Osteoblast (primary cell): Measurements from ENCODE around the gene CLDN15. TPM values are rescaled to one million over a fixed set of nuclear protein-coding genes. Genes with fewer than 3 reads are reported as not detected.

Experiments used
- DNase-seq: peaks from one replicate; pipeline ENCODE4 v3.0.0; 2011; ENCODE audit warnings: low spot score, mixed read lengths; ENCODE audit not compliant: insufficient read length; ENCODE audit errors: missing footprints
- H2AFZ ChIP-seq: 2 replicates; pipeline ENCODE4 v1.6.0; 2011; ENCODE audit warnings: mild to moderate bottlenecking, low read length
- H3K27ac ChIP-seq: 2 replicates; pipeline ENCODE4 v1.5.1; 2011; ENCODE audit warnings: mild to moderate bottlenecking, low read depth, low read length, moderate library complexity
- H3K27me3 ChIP-seq: 2 replicates; pipeline ENCODE4 v1.6.0; 2012; ENCODE audit warnings: mild to moderate bottlenecking, control low read depth, inconsistent platforms, low read length, moderate library complexity; ENCODE audit not compliant: insufficient read depth
- H3K36me3 ChIP-seq: 2 replicates; pipeline ENCODE4 v1.5.1; 2011; ENCODE audit warnings: mild to moderate bottlenecking, low read length, control low read depth, moderate library complexity; ENCODE audit not compliant: insufficient read depth
- H3K4me1 ChIP-seq: 2 replicates; pipeline ENCODE4 v1.5.1; 2011; ENCODE audit warnings: mild to moderate bottlenecking, low read length, control low read depth, moderate library complexity; ENCODE audit not compliant: insufficient read depth
- H3K4me2 ChIP-seq: 2 replicates; pipeline ENCODE4 v1.6.0; 2011; ENCODE audit warnings: mild to moderate bottlenecking, low read length; ENCODE audit not compliant: insufficient read depth
- H3K4me3 ChIP-seq: fragments of 200-600 bp; sonication (generic); 3 replicates; pipeline ENCODE4 v1.5.1; 2012; ENCODE audit warnings: mild to moderate bottlenecking, low read length, inconsistent platforms; ENCODE audit not compliant: insufficient read depth
- H3K79me2 ChIP-seq: 2 replicates; pipeline ENCODE4 v1.6.0; 2012; ENCODE audit warnings: mild to moderate bottlenecking, low read length, control low read depth, inconsistent platforms; ENCODE audit not compliant: insufficient read depth
- H3K9me3 ChIP-seq: 2 replicates; pipeline ENCODE4 v1.5.1; 2011; ENCODE audit warnings: low read depth, low read length, control low read depth
- H4K20me1 ChIP-seq: 2 replicates; pipeline ENCODE4 v1.6.0; 2012; ENCODE audit warnings: mild to moderate bottlenecking, low read length, control low read depth; ENCODE audit not compliant: insufficient read depth
- CTCF ChIP-seq: IDR thresholded peaks from 2 replicates; pipeline ENCODE4 v1.5.1; 2011; ENCODE audit warnings: mild to moderate bottlenecking, low read depth, low read length, moderate library complexity; ENCODE audit errors: extremely low read depth
- total RNA-seq: library from RNA; depleted of rRNA; stranded (reverse); fragments of >200 nt; gene quantifications from 2 replicates; pipeline ENCODE4 v1.2.3, GENCODE V29; 2012

The CLDN15 gene
- total RNA-seq, 1 donor = 3.3 TPM

DNA sequence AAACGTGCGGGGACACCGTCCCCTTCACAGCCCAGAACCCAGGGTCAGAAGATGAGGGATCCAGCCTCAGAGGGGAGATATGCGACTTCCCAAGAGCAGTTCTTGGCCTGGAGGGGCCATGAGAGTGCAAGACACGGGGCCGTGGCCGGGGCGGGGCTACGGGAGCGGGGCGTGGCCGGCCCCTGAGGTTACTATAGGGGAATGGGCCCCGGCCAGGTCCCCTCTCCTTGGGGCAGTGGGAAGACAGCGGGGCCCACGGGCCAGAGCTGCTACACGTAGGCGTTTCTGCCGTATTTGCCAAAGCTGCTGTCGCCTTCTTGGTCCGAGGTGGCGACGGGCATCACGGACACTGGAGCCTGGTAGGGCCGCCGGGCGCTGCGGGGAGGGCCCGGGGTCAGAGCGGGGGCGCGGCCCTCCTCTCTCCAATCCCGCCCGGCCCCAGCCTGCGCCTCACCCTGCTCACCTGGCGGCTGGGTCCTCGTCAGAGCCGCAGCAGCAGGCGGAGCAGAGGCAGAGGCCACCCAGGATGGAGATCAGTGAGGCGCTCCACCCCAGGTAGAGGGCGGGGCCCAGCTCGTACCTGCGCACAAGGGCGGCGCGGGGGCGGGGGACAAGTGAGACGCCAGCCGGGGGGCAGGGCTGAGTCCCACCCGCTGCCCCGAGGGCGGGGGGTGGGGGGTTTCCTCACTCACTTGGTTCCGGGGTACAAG is 5.3 kb downstream of the CLDN15 start:
- peak overlapping the region; percentile 22 for H3K4me3 ChIP-seq
- no peaks in the 10 kb centered on the region for H3K9me3 ChIP-seq
- H2AFZ ChIP-seq = no peak overlapping the region
- H3K36me3 ChIP-seq = peaks cover 13% of the 10 kb centered on the region
- peak; percentile 83 for DNase-seq
- H3K4me1 ChIP-seq = no peaks in the 10 kb centered on the region
- TF ChIP-seq CTCF = no peak
- no peaks in the 10 kb centered on the region for H3K27me3 ChIP-seq
- H3K27ac ChIP-seq = no peak overlapping the region
- peaks cover 7% of the 10 kb centered on the region for H4K20me1 ChIP-seq
- H3K79me2 ChIP-seq = no peaks in the 10 kb centered on the region
- H3K4me2 ChIP-seq = peak overlapping the region; percentile 48

DNA sequence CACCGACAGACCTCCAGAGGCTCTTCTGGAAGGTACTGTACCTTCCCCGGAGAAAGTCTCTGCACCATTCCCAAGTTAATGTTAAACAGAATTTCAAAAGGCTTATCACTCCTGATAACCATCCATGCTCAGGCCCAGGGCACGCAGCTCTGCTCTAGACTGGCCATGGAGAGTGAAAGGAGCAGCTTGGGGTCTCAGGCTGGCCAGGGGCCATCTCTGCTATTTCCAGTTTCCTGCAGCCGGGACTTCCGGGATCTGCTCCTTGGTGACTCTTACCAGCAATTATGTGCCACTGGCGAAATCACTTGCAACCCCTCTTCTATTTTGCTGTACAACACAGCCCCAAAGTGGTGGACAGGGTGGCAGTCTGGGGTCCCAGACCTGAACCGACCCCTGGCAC is 6.0 kb downstream of the CLDN15 start:
- Histone ChIP-seq H3K4me3 (no peak overlapping the region), H3K79me2 (no peaks in the 10 kb centered on the region), H3K27ac (no peak overlapping the region), H3K4me1 (no peaks in the 10 kb centered on the region), H2AFZ (no peak overlapping the region), H3K36me3 (peaks cover 17% of the 10 kb centered on the region), H3K27me3 (no peaks in the 10 kb centered on the region), H3K4me2 (no peak overlapping the region), H3K9me3 (no peaks in the 10 kb centered on the region), H4K20me1 (peaks cover 7% of the 10 kb centered on the region)
- DNase-seq = peak; percentile 78
- TF ChIP-seq CTCF = no peak

GRCh38 chr7:101226721-101227120 is 10.9 kb downstream of the CLDN15 start:
- TF ChIP-seq CTCF = no peak
- no peaks in the 10 kb centered on the region for H3K27me3 ChIP-seq
- peaks cover 11% of the 10 kb centered on the region for H3K79me2 ChIP-seq
- no peaks in the 10 kb centered on the region for H3K4me1 ChIP-seq
- peak; percentile 79 for DNase-seq
- H3K4me3 ChIP-seq = no peak overlapping the region
- peaks cover 7% of the 10 kb centered on the region for H4K20me1 ChIP-seq
- H3K9me3 ChIP-seq = no peaks in the 10 kb centered on the region
- H3K36me3 ChIP-seq = peaks cover 38% of the 10 kb centered on the region
- H3K4me2 ChIP-seq = no peak overlapping the region
- H3K27ac ChIP-seq = no peak overlapping the region
- no peak overlapping the region for H2AFZ ChIP-seq

DNA sequence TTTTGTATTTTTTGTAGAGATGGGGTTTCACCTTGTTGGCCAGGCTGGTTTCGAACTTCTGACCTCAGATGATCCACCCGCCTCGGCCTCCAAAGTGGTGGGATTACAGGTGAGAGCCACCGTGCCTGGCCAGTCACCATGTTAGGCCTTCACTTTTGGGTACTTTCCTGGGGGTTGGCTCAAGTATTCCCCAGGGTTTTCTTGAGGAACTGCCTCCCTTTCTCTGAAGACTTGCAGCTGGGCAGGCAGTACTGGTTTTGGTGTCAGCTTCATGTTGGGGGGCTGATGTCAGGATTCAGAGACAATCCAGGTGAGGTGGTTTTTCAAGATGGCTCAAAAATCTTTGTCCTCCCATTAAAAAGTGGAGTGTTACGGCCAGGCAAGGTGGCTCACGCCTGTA is 12.0 kb downstream of the CLDN15 start:
- Histone ChIP-seq H4K20me1 (peaks cover 7% of the 10 kb centered on the region), H3K9me3 (no peaks in the 10 kb centered on the region), H3K4me3 (no peak overlapping the region), H3K27me3 (no peaks in the 10 kb centered on the region), H3K36me3 (peaks cover 38% of the 10 kb centered on the region), H3K4me2 (no peak overlapping the region), H2AFZ (no peak overlapping the region), H3K4me1 (no peaks in the 10 kb centered on the region), H3K27ac (no peak overlapping the region), H3K79me2 (peaks cover 21% of the 10 kb centered on the region)
- no peak for DNase-seq
- no peak for TF ChIP-seq CTCF
